Lung (tissue), 12 donors: ENCODE measurements around the gene FASN. TPM values are rescaled to one million over a fixed set of nuclear protein-coding genes. Genes with fewer than 3 reads are reported as not detected.

ENCODE experiments used
- ATAC-seq: fragments of 200-7000 bp; cut with Tn5 transposase; one replicate; pipeline ENCODE4 v1.9.1; 2020; ENCODE audit warnings: moderate number of reproducible peaks; ENCODE audit not compliant: insufficient read depth, low FRiP score
- DNase-seq, 3 donors: peaks; one replicate each; pipeline ENCODE4 v3.0.0-alpha.2; 2013 to 2017
- H3K27ac ChIP-seq, 2 donors: one replicate each; pipeline ENCODE4 v1.5.1; 2013; ENCODE audit warnings: mild to moderate bottlenecking in 2 of 2, moderate library complexity in 2 of 2, control low read depth in 1 of 2, inconsistent platforms in 1 of 2, low read depth in 1 of 2, low read length in 1 of 2
- H3K27me3 ChIP-seq, 3 donors: one replicate each; pipeline ENCODE4 v1.5.1; 2013; ENCODE audit warnings: low read length in 2 of 3; ENCODE audit not compliant: control insufficient read depth in 3 of 3, insufficient read depth in 3 of 3
- H3K36me3 ChIP-seq, 4 donors: one replicate each; pipeline ENCODE4 v1.5.1; 2013; ENCODE audit warnings: low read length in 4 of 4, mild to moderate bottlenecking in 1 of 4, moderate library complexity in 1 of 4; ENCODE audit not compliant: control insufficient read depth in 4 of 4, insufficient read depth in 4 of 4
- H3K4me1 ChIP-seq, 5 donors: one replicate each; pipeline ENCODE4 v1.5.1; 2013; ENCODE audit warnings: low read length in 5 of 5, mild to moderate bottlenecking in 2 of 5, moderate library complexity in 1 of 5; ENCODE audit not compliant: control insufficient read depth in 5 of 5, insufficient read depth in 5 of 5
- H3K4me3 ChIP-seq: one replicate; pipeline ENCODE4 v1.5.1; 2013; ENCODE audit warnings: mild to moderate bottlenecking, control low read depth, moderate library complexity
- H3K9ac ChIP-seq, 2 donors: one replicate each; pipeline ENCODE4 v1.5.1; 2013; ENCODE audit warnings: low read length in 2 of 2, control low read depth in 1 of 2; ENCODE audit not compliant: insufficient read depth in 1 of 2
- H3K9me3 ChIP-seq, 4 donors: one replicate each; pipeline ENCODE4 v1.5.1; 2013; ENCODE audit warnings: low read length in 3 of 4, mild to moderate bottlenecking in 1 of 4, moderate library complexity in 1 of 4; ENCODE audit not compliant: control insufficient read depth in 4 of 4, insufficient read depth in 3 of 4
- CTCF ChIP-seq: IDR thresholded peaks from 2 replicates; pipeline ENCODE4 v1.5.1; 2012; ENCODE audit warnings: mild to moderate bottlenecking; ENCODE audit errors: control extremely low read depth, extremely low read depth
- WGBS, 2 donors: extraction: QIAGEN DNeasy Blood & Tissue Kit; methylation state at CpG; one replicate each; pipeline ENCODE4 v1.1.7; 2013; 5-methylcytosine and 5-hydroxymethylcytosine counted together
- polyA plus RNA-seq, 2 donors: library from polyadenylated mRNA; stranded (reverse); fragments of 200-250 nt; gene quantifications; one replicate each; pipeline ENCODE4 v1.2.1, GENCODE V29; 2013
- total RNA-seq, 2 donors: library from RNA; depleted of rRNA in 1 of 2; stranded (reverse); fragments of >200 nt in 1 of 2; gene quantifications; one replicate each; pipeline ENCODE4 v1.2.1, GENCODE V29; 2014 to 2021
- donor health status: control.
- donor health status: control.
- donor health status: Bipolar disorder and iron deficiency.
- donor health status: healthy.
- donor health status: DM: yes; HTN: yes; CAD: no.

The FASN gene
- total and polyA plus RNA-seq, 4 donors: 46.2 to 604 (median 212) TPM

- Histone ChIP-seq H3K4me1 (peaks cover 0 to 24% (median 8%) of the 10 kb centered on the region in 5 donors), H3K27ac (no peak overlapping the region), H3K9ac (no peak overlapping the region), H3K36me3 (peaks cover 5 to 62% (median 16%) of the 10 kb centered on the region in 4 donors), H3K27me3 (no peaks in the 10 kb centered on the region), H3K9me3 (no peaks in the 10 kb centered on the region), H3K4me3 (no peak overlapping the region)
- WGBS, 2 donors: 94 to 95% methylated on average over 35 to 38 of the region's 38 CpGs
- TF ChIP-seq CTCF: no peak
- DNase-seq (no peak), ATAC-seq (no peak)
Observed at GRCh38 chr17:82054351-82055022, 43.5 kb downstream of the FASN start.

GRCh38 chr17:82053556-82054263 lies 44.3 kb downstream of the FASN start:
- H3K9me3 ChIP-seq: no peaks in the 10 kb centered on the region
- no peak for TF ChIP-seq CTCF
- no peak overlapping the region for H3K4me3 ChIP-seq
- no peak overlapping the region for H3K27ac ChIP-seq
- no peaks in the 10 kb centered on the region for H3K27me3 ChIP-seq
- H3K4me1 ChIP-seq: peaks cover 0 to 24% (median 8%) of the 10 kb centered on the region in 5 donors
- 94 to 95% methylated on average over 28 of the region's 28 CpGs for WGBS, 2 donors
- peak in 1 of 3 donors; percentile 5 for DNase-seq
- H3K9ac ChIP-seq: no peak overlapping the region
- no peak for ATAC-seq
- H3K36me3 ChIP-seq: peaks cover 5 to 59% (median 16%) of the 10 kb centered on the region in 4 donors

- no peaks in the 10 kb centered on the region for H3K27me3 ChIP-seq
- H3K9me3 ChIP-seq: no peaks in the 10 kb centered on the region
- 88 to 95% methylated on average over 19 of the region's 19 CpGs for WGBS, 2 donors
- no peak overlapping the region for H3K4me3 ChIP-seq
- H3K36me3 ChIP-seq: peaks cover 5 to 59% (median 16%) of the 10 kb centered on the region in 4 donors
- no peak overlapping the region for H3K27ac ChIP-seq
- H3K4me1 ChIP-seq: peaks cover 0 to 24% (median 8%) of the 10 kb centered on the region in 5 donors
- TF ChIP-seq CTCF: no peak
- ATAC-seq: no peak
- no peak overlapping the region for H3K9ac ChIP-seq
- peak in 1 of 3 donors; percentile 9 for DNase-seq
Observed at GRCh38 chr17:82053130-82053529, 44.9 kb downstream of the FASN start.
